HS-27A (cell line): Measurements from ENCODE around the gene OR8D4.
"Not testable (repeated sequence)": the region's sequence is repeated elsewhere in the genome, so short reads cannot be mapped to it uniquely, and the experiment has no call there.

ENCODE experiments used
- DNase-seq: peaks from one replicate; pipeline ENCODE4 v3.0.0-alpha.2; 2012; ENCODE audit warnings: low read depth, missing footprints

Gene OR8D4

GRCh38 chr11:123901867-123902266 lies at the start of gene OR8D4:
Gene OR8D4 (plus strand): TSS chr11:123902167. CDS start chr11:123906432, 4,265 bp downstream.
- DNase-seq: no peak

- DNase-seq: no peak
Observed at GRCh38 chr11:123852321-123852720, 49.6 kb upstream of the OR8D4 start.

- DNase-seq: no peak
Observed at GRCh38 chr11:123853038-123853437, 48.9 kb upstream of the OR8D4 start.

- no peak for DNase-seq
Observed at GRCh38 chr11:123856444-123856843, 45.5 kb upstream of the OR8D4 start.

GRCh38 chr11:123859731-123860130 lies 42.2 kb upstream of the OR8D4 start:
- no peak for DNase-seq

- not testable (repeated sequence) for DNase-seq
Observed at GRCh38 chr11:123865293-123865692, 36.7 kb upstream of the OR8D4 start.

- DNase-seq: not testable (repeated sequence)
Observed at GRCh38 chr11:123867795-123868194, 34.2 kb upstream of the OR8D4 start.

GRCh38 chr11:123880912-123881311 lies 21.1 kb upstream of the OR8D4 start:
- no peak for DNase-seq

- no peak for DNase-seq
Observed at GRCh38 chr11:123885570-123885969, 16.4 kb upstream of the OR8D4 start, which contains the start of gene TMEM225. Gene TMEM225 (minus strand): TSS chr11:123885670. CDS start chr11:123885425, 245 bp downstream.

- DNase-seq: no peak
Observed at GRCh38 chr11:123892031-123892430, 9.9 kb upstream of the OR8D4 start.

- DNase-seq: no peak
Observed at GRCh38 chr11:123899792-123900191, 2.2 kb upstream of the OR8D4 start.

GRCh38 chr11:123903932-123904331 lies 2.0 kb downstream of the OR8D4 start:
- no peak for DNase-seq

- DNase-seq: no peak
Observed at GRCh38 chr11:123904932-123905331, 3.0 kb downstream of the OR8D4 start.

- no peak for DNase-seq
Observed at GRCh38 chr11:123905826-123906225, 3.9 kb downstream of the OR8D4 start.

GRCh38 chr11:123920943-123921342 lies 19.0 kb downstream of the OR8D4 start:
- DNase-seq: no peak

- no peak for DNase-seq
Observed at GRCh38 chr11:123924027-123924426, 22.1 kb downstream of the OR8D4 start.

GRCh38 chr11:123939317-123939716 lies 37.4 kb downstream of the OR8D4 start, which contains the start of gene OR4D5:
Gene OR4D5 (plus strand): TSS chr11:123939617. CDS start chr11:123939617, 0 bp downstream.
- DNase-seq: no peak

GRCh38 chr11:123942413-123942812 lies 40.4 kb downstream of the OR8D4 start:
- DNase-seq: no peak

- DNase-seq: no peak
Observed at GRCh38 chr11:123943738-123944137, 41.8 kb downstream of the OR8D4 start, which contains the start of gene OR6T1. Gene OR6T1 (minus strand): TSS chr11:123943838. CDS start chr11:123943838, 0 bp downstream.

GRCh38 chr11:123945132-123945531 lies 43.2 kb downstream of the OR8D4 start:
- no peak for DNase-seq

- DNase-seq: no peak
Observed at GRCh38 chr11:123956752-123957151, 54.8 kb downstream of the OR8D4 start.
